22Rv1 (cell line): Measurements from ENCODE around the gene GNL2.
A peak's percentile ranks its signal among the peaks of the same experiment; 100 is the strongest.

Experiments
- H3K27ac ChIP-seq: fragments of 450-650 bp; 2 replicates; pipeline ENCODE4 v1.5.1; 2017
- CTCF ChIP-seq: fragments of 450-650 bp; IDR thresholded peaks from 2 replicates; pipeline ENCODE4 v1.5.1; 2017; ENCODE audit warnings: mild to moderate bottlenecking
- ZFX ChIP-seq: fragments of 450-650 bp; IDR thresholded peaks from 2 replicates; pipeline ENCODE4 v1.6.1; 2017; ENCODE audit warnings: antibody characterized with exemption, borderline replicate concordance

GNL2 gene

GRCh38 chr1:37631036-37631435 lies 35.3 kb upstream of the GNL2 start:
- no peak overlapping the region for H3K27ac ChIP-seq
- TF ChIP-seq ZFX (no peak), CTCF (no peak)

- no peak for TF ChIP-seq CTCF
- TF ChIP-seq ZFX = no peak
- H3K27ac ChIP-seq = no peak overlapping the region
Observed at GRCh38 chr1:37630426-37631028, 34.8 kb upstream of the GNL2 start.

GRCh38 chr1:37629726-37630425 lies 34.1 kb upstream of the GNL2 start:
- TF ChIP-seq CTCF = no peak
- H3K27ac ChIP-seq = no peak overlapping the region

- no peak for TF ChIP-seq CTCF
- no peak for TF ChIP-seq ZFX
- no peak overlapping the region for H3K27ac ChIP-seq
Observed at GRCh38 chr1:37629008-37629407, 33.3 kb upstream of the GNL2 start.

- TF ChIP-seq ZFX = no peak
- TF ChIP-seq CTCF = no peak
- no peak overlapping the region for H3K27ac ChIP-seq
Observed at GRCh38 chr1:37628026-37628556, 32.4 kb upstream of the GNL2 start.

GRCh38 chr1:37622131-37622530 lies 26.4 kb upstream of the GNL2 start:
- no peak for TF ChIP-seq ZFX
- TF ChIP-seq CTCF = 0 out of 2 replicates have a peak, but pooled peaks have one; percentile 16
- H3K27ac ChIP-seq = no peak overlapping the region

GRCh38 chr1:37621326-37621870 lies 25.7 kb upstream of the GNL2 start:
- TF ChIP-seq CTCF = no peak
- TF ChIP-seq ZFX = no peak
- no peak overlapping the region for H3K27ac ChIP-seq
